OCI-LY3 (cell line): ENCODE results near the gene FAM53B.

Experiments
- EZH2phosphoT487 ChIP-seq: fragments of 200-600 bp; shearing (Covaris generic); IDR thresholded peaks from 2 replicates; pipeline ENCODE4 v1.6.1; 2018; ENCODE audit warnings: antibody characterized with exemption, mixed run types, low read depth
- TF ChIP-seq, protein P1 (sequence below): fragments of 200-600, 300-600 bp; sonication (generic); IDR thresholded peaks from 2 replicates; pipeline ENCODE4 v1.5.1; 2014; ENCODE audit warnings: antibody characterized with exemption, low read length, low read depth

DNA sequence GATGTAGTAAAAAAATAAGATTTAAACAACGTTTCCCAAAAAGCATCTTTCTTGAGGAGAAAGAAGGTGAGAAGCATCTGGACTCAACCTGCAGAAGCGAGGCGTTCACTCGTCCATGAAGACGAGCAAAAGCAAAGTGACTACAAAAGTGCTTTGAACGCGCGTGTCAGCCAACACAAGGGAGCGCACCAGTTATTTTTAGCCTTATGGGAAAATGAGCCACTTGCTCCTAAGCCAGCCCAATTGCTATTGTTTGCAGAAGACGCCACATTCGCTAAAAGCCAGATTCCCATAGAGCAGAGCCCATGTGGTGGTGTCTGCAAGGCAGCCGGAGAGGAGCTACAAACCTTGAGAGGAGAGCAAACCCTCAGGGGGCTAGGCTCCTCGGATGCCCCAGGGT, 122.5 kb downstream of the FAM53B start:
- TF ChIP-seq, protein P1, sequence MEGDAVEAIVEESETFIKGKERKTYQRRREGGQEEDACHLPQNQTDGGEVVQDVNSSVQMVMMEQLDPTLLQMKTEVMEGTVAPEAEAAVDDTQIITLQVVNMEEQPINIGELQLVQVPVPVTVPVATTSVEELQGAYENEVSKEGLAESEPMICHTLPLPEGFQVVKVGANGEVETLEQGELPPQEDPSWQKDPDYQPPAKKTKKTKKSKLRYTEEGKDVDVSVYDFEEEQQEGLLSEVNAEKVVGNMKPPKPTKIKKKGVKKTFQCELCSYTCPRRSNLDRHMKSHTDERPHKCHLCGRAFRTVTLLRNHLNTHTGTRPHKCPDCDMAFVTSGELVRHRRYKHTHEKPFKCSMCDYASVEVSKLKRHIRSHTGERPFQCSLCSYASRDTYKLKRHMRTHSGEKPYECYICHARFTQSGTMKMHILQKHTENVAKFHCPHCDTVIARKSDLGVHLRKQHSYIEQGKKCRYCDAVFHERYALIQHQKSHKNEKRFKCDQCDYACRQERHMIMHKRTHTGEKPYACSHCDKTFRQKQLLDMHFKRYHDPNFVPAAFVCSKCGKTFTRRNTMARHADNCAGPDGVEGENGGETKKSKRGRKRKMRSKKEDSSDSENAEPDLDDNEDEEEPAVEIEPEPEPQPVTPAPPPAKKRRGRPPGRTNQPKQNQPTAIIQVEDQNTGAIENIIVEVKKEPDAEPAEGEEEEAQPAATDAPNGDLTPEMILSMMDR: no peak
- no peak for TF ChIP-seq EZH2phosphoT487
